ENCODE measurements around the gene LRP1-AS.

- TF ChIP-seq CTCF (IDR thresholded peaks at IDR 0.05), result peak in 5 of 7 experiments; percentile 47 to 72 (median 65)
- TF ChIP-seq POLR2AphosphoS5 (IDR thresholded peaks at IDR 0.05), result peak in 1 of 3 donors; percentile 22
- no peak for TF ChIP-seq POLR2A (IDR thresholded peaks at IDR 0.05)
Observed at GRCh38 chr12:57175428-57176138, 28.2 kb upstream of the LRP1-AS start.

Measured in stomach (tissue), 4 donors.